Natural killer cell treated with Interleukin-12 subunit alpha and Interleukin-12 subunit beta and Interleukin-15 and Interleukin-18, amount 100 ng/mL, for 72 hours (primary cell): ENCODE measurements around the gene ACTR1B. TPM values are rescaled to one million over a fixed set of nuclear protein-coding genes. Genes with fewer than 3 reads are reported as not detected.
"Not testable (repeated sequence)": the region's sequence is repeated elsewhere in the genome, so short reads cannot be mapped to it uniquely, and the experiment has no call there.

Experiments
- ATAC-seq, 2 donors: fragments of 150-1000 bp; cut with Tn5 transposase in 1 of 2; sonication (Bioruptor Pico), chemical (Tn5 transposase) in 1 of 2; 2 replicates each; pipeline ENCODE4 v1.10.0; 2021
- DNase-seq: peaks from one replicate; pipeline ENCODE4 v3.0.0; 2022; ENCODE audit warnings: low spot score
- H3K27ac Mint-ChIP-seq, 2 donors: 1 replicate in 1 of 2; 2 replicates in 1 of 2; pipeline ENCODE4 v1.8.0; 2022; ENCODE audit warnings: mixed read lengths in 2 of 2, mild to moderate bottlenecking in 1 of 2, moderate library complexity in 1 of 2
- H3K27me3 Mint-ChIP-seq, 2 donors: 1 replicate in 1 of 2; 2 replicates in 1 of 2; pipeline ENCODE4 v1.8.0; 2022; ENCODE audit warnings: mixed read lengths in 2 of 2
- H3K36me3 Mint-ChIP-seq: one replicate; pipeline ENCODE4 v1.8.0; 2022; ENCODE audit warnings: mixed read lengths
- H3K4me1 Mint-ChIP-seq, 2 donors: 1 replicate in 1 of 2; 2 replicates in 1 of 2; pipeline ENCODE4 v1.8.0; 2022; ENCODE audit warnings: low read depth in 2 of 2, mixed read lengths in 2 of 2, mild to moderate bottlenecking in 1 of 2
- H3K4me3 Mint-ChIP-seq: one replicate; pipeline ENCODE4 v1.8.0; 2022; ENCODE audit warnings: mixed read lengths
- H3K9me3 Mint-ChIP-seq: 2 replicates; pipeline ENCODE4 v1.8.0; 2022; ENCODE audit warnings: mixed read lengths
- total RNA-seq, 2 donors: library from RNA; stranded (reverse); gene quantifications; one replicate each; pipeline ENCODE4 v1.2.3, GENCODE V29; 2022

Gene ACTR1B
- total RNA-seq, 2 donors from 2014 or later, result 59.0 to 74.9 TPM

DNA sequence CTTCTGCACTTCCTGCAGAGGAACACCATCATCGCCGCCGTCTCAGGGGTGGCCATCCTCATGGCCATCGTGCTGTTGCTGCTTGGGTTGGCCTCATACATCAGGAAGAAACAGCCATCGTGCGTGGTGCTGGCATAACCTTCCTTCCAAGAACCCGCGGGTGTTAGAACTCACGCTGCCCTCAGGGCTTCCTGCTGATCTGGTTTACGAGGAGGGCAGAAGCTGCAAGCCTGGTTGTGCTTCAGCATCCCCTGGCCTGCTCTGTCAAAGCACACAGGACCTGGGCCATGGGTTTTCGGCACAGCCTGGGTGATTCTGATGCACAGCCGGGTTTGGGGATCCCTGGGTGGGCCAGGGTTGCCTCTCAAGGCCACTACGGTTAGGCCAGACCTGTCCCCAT lies 37.3 kb upstream of the ACTR1B start:
- Mint-ChIP-seq H3K36me3 (no peaks in the 10 kb centered on the region), H3K4me3 (no peak overlapping the region), H3K9me3 (no peaks in the 10 kb centered on the region), H3K27ac (no peak overlapping the region), H3K27me3 (no peaks in the 10 kb centered on the region), H3K4me1 (peaks cover 4 to 6% of the 10 kb centered on the region in 2 donors)
- no peak for ATAC-seq
- DNase-seq, result no peak

DNA sequence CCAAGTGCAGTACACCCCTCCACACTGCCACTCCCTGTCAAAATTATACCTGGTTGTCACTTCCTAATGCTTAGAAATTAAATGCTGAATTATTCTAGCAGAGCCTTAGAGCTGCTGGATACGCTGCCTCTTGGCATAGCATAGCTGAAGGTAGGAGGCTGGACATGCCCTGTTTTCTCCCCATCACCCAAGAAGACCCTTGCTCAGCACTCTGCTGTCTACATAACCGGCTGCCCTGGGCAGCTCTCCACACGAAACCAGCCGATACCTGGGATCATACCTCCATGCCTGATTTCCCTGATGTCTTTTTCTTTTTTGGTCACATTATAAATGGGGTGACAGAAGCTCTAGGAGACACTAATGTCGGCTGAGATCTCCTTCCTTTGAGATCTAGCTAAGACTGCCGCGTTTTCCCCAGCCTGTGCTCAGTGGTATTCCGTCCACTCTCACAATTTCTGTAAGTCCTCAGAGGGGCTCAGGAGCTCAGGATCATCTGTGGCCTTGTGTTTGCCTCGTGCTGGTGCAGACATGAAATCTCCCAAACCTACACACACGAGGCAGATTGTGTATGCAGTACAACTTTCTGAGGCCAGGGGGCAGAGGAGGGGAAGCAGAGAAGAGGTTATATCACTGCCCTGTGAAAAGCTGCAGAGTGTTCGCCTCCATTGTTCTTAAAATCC lies 36.1 kb upstream of the ACTR1B start:
- Mint-ChIP-seq H3K4me3 (no peak overlapping the region), H3K27me3 (no peaks in the 10 kb centered on the region), H3K27ac (no peak overlapping the region), H3K9me3 (no peaks in the 10 kb centered on the region), H3K4me1 (peaks cover 4 to 6% of the 10 kb centered on the region in 2 donors), H3K36me3 (no peaks in the 10 kb centered on the region)
- ATAC-seq (peak; percentile 68 to 77), DNase-seq (no peak)

DNA sequence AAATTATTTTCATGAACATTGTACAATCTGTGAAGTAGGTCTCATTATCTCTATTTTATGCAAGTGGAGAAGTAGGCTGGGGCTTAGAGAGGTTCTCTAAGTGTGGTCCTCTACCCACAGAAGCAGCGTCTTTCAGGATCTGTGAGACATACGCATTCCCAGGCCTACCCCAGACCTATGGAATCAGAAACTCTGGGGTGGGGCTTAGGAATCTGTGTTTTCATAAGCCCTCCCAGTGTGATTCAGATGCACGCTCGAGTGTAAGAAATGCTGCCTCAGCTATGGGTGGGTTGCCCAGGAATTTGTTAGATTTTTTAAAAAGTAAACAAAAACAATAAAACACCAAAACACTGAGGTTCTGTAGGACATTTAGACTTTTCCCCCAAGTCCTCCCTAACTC lies 34.7 kb upstream of the ACTR1B start:
- Mint-ChIP-seq H3K4me1 (peaks cover 4 to 6% of the 10 kb centered on the region in 2 donors), H3K36me3 (no peaks in the 10 kb centered on the region), H3K4me3 (no peak overlapping the region), H3K27me3 (no peaks in the 10 kb centered on the region), H3K27ac (no peak overlapping the region), H3K9me3 (no peaks in the 10 kb centered on the region)
- ATAC-seq (no peak), DNase-seq (no peak)

DNA sequence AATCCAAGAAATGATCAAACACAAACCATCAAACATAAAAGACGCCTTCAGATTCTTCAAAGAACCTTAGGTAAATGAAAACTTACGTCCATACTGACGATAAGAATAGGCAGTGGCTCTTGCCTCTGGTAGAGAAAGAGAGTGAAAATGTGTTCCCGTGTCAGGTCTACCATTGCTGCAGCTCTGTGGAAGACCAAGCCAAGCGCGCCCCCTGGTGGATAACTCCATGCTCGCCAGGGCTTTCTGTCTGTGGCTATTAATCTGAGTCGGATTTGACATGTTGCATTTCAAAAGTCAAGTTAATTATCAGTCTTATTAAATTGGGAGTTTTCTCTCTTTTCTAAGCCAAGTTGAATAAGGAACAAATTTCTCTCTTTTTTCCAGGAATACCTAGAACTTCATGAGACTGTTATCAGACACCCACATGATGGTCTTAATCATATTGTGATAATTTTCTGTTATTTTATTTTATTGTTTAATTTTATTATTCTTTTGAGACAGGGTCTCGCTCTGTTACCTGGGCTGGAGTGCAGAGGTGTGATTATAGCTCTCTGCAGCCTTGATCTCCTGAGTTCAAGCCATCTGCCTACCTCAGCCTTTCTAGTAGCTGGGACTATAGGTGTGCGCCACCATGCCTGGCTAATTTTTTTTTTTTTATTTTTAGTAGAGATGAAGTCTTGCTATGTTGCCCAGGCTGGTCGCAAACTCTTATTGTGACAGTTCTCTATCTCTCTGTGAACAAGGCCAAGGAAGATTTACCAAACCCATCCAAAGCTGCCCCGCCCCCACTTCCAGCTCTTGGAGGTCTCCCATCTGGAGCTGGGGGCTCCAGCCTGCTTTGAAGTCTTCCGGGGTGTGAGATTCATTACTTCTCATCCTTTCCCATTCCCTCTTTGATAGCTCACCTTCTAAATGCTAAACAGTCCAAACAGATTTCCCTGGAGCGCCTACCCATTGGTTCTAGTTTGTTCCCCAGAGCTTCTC lies 33.7 kb upstream of the ACTR1B start:
- Mint-ChIP-seq H3K27me3 (no peaks in the 10 kb centered on the region), H3K4me1 (peaks cover 4 to 6% of the 10 kb centered on the region in 2 donors), H3K36me3 (no peaks in the 10 kb centered on the region), H3K27ac (no peak overlapping the region), H3K4me3 (no peak overlapping the region), H3K9me3 (no peaks in the 10 kb centered on the region)
- DNase-seq (peak; percentile 89), ATAC-seq (peak; percentile 80 to 89)

GRCh38 chr2:97695744-97696143 lies 31.9 kb upstream of the ACTR1B start:
- H3K4me3 Mint-ChIP-seq, result no peak overlapping the region
- no peak for DNase-seq
- no peak for ATAC-seq
- H3K36me3 Mint-ChIP-seq, result no peaks in the 10 kb centered on the region
- H3K4me1 Mint-ChIP-seq, result peaks cover 4 to 6% of the 10 kb centered on the region in 2 donors
- H3K27ac Mint-ChIP-seq, result no peak overlapping the region
- H3K27me3 Mint-ChIP-seq, result no peaks in the 10 kb centered on the region
- H3K9me3 Mint-ChIP-seq, result no peaks in the 10 kb centered on the region

GRCh38 chr2:97693476-97693875 lies 29.6 kb upstream of the ACTR1B start:
- DNase-seq (no peak), ATAC-seq (no peak)
- Mint-ChIP-seq H3K36me3 (no peaks in the 10 kb centered on the region), H3K4me3 (no peak overlapping the region), H3K27me3 (peaks cover 0 to 3% of the 10 kb centered on the region in 2 donors), H3K27ac (no peak overlapping the region), H3K4me1 (peaks cover 4% of the 10 kb centered on the region in 2 donors), H3K9me3 (no peaks in the 10 kb centered on the region)

DNA sequence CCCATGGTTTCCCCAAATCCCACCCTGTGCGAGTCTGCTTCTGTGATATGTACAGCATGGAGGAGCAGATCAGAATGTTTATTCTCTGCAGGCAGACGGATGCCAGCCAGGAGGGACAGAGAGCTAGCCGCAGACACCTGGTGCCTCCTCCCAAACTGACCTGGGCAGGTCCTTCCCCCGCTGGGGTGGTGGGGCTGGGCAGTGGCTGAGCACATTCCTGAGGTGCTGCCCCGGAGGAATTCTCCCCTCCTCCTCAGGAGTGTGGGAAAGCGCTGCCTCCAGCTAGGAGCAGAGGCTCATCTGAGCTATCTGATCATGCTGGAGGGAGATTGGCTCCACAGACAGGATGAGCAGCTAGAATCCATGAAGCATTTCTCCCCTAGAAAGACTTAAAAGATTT lies 27.3 kb upstream of the ACTR1B start:
- Mint-ChIP-seq H3K9me3 (no peaks in the 10 kb centered on the region), H3K27me3 (peaks cover 0 to 5% of the 10 kb centered on the region in 2 donors), H3K27ac (no peak overlapping the region), H3K36me3 (no peaks in the 10 kb centered on the region), H3K4me1 (peaks cover 0 to 4% of the 10 kb centered on the region in 2 donors), H3K4me3 (no peak overlapping the region)
- DNase-seq, result no peak
- ATAC-seq, result no peak

GRCh38 chr2:97688062-97688827 lies 24.4 kb upstream of the ACTR1B start:
- Mint-ChIP-seq H3K36me3 (no peaks in the 10 kb centered on the region), H3K27ac (no peak overlapping the region), H3K27me3 (peaks cover 0 to 5% of the 10 kb centered on the region in 2 donors), H3K9me3 (no peaks in the 10 kb centered on the region), H3K4me3 (no peak overlapping the region), H3K4me1 (peaks cover 0 to 4% of the 10 kb centered on the region in 2 donors)
- no peak for DNase-seq
- peak; percentile 28 to 62 for ATAC-seq

- not testable (repeated sequence) for H3K27ac Mint-ChIP-seq, H3K4me1 Mint-ChIP-seq, H3K27me3 Mint-ChIP-seq, DNase-seq, ATAC-seq, H3K9me3 Mint-ChIP-seq, H3K4me3 Mint-ChIP-seq, H3K36me3 Mint-ChIP-seq
These were observed 23.4 kb upstream of the ACTR1B start for GRCh38 chr2:97687235-97687634.

DNA sequence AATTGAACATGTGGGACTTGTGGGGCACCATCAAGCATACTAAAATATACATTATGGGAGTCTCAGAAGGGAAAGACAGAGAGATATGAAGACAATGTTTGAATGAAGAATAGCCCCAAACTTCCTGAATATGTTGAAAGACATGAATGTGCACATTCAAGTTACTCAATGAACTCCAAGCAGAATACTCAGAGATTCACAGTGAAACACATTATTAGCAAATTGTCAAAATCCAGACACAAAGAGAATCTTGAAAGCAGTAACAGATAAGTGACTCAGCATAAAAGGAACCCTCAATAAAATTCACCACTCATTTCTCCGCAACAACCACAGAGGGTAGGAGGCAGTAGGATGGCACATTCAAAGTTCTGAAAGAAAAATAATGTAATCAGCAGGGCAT lies 14.5 kb upstream of the ACTR1B start:
- Mint-ChIP-seq H3K27me3 (peaks cover 0 to 2% of the 10 kb centered on the region in 2 donors), H3K27ac (no peak overlapping the region), H3K36me3 (no peaks in the 10 kb centered on the region), H3K4me1 (peaks cover 7 to 10% of the 10 kb centered on the region in 2 donors), H3K9me3 (no peaks in the 10 kb centered on the region), H3K4me3 (no peak overlapping the region)
- DNase-seq (no peak), ATAC-seq (no peak)

DNA sequence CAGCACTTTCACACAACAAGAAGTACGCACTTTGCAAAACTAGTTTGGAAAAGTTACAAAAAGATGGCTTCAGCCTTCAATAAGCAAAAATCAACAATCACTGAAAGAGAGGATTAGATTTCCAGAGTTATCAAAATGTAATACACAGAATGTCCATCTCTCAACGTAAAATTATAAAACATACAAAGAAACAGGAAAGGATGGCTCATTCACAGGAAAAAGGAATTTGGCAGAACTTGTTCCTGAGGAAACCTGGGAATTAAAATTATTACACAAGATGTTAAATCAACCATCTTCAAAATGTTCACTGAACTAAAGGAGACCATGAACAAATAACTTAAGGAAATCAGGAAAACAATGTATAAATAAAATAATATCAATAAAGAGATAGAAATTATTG lies 13.6 kb upstream of the ACTR1B start:
- DNase-seq, result no peak
- ATAC-seq, result no peak
- H3K4me3 Mint-ChIP-seq, result no peak overlapping the region

DNA sequence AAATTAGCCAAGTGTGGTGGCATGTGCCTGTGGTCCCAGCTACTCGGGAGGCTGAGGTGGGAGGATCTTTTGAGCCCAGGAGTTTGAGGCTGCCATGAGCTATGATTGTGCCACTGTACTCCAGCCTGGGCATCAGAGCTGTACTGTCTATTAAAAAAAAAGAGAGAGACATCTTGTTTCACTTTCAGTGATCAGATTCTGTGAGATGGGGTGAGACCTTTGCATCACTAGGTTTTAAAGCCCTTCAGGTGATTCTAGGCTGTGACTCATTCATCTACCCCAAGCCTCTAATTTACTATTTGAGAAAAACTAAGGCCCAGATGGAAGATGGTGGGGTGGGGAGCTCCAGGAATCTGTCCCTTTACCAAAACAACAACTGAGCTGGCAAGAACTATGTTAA lies 12.8 kb upstream of the ACTR1B start:
- DNase-seq (no peak), ATAC-seq (no peak)
- Mint-ChIP-seq H3K4me3 (no peak overlapping the region), H3K4me1 (peaks cover 11 to 14% of the 10 kb centered on the region in 2 donors), H3K27me3 (peaks cover 0 to 2% of the 10 kb centered on the region in 2 donors), H3K27ac (no peak overlapping the region), H3K36me3 (no peaks in the 10 kb centered on the region), H3K9me3 (no peaks in the 10 kb centered on the region)

More for the DNA sequence above, 13.6 kb upstream of the ACTR1B start:
- Mint-ChIP-seq H3K9me3 (no peaks in the 10 kb centered on the region), H3K27me3 (peaks cover 0 to 2% of the 10 kb centered on the region in 2 donors), H3K27ac (no peak overlapping the region), H3K4me1 (peaks cover 11 to 14% of the 10 kb centered on the region in 2 donors), H3K36me3 (no peaks in the 10 kb centered on the region)

GRCh38 chr2:97675430-97676113 lies 11.7 kb upstream of the ACTR1B start:
- ATAC-seq (no peak), DNase-seq (no peak)
- H3K36me3 Mint-ChIP-seq, result no peaks in the 10 kb centered on the region
- no peak overlapping the region for H3K4me3 Mint-ChIP-seq
- H3K27ac Mint-ChIP-seq, result no peak overlapping the region
- peaks cover 0 to 2% of the 10 kb centered on the region in 2 donors for H3K27me3 Mint-ChIP-seq
- H3K4me1 Mint-ChIP-seq, result peaks cover 11 to 14% of the 10 kb centered on the region in 2 donors
- no peaks in the 10 kb centered on the region for H3K9me3 Mint-ChIP-seq
